Measurements from ENCODE around the gene MAPK8IP3. TPM values are rescaled to one million over a fixed set of nuclear protein-coding genes. Genes with fewer than 3 reads are reported as not detected.

The MAPK8IP3 gene
- total RNA-seq, 6 experiments from 2014 or later, result 34.3 to 39.9 (median 37.1) TPM

DNA sequence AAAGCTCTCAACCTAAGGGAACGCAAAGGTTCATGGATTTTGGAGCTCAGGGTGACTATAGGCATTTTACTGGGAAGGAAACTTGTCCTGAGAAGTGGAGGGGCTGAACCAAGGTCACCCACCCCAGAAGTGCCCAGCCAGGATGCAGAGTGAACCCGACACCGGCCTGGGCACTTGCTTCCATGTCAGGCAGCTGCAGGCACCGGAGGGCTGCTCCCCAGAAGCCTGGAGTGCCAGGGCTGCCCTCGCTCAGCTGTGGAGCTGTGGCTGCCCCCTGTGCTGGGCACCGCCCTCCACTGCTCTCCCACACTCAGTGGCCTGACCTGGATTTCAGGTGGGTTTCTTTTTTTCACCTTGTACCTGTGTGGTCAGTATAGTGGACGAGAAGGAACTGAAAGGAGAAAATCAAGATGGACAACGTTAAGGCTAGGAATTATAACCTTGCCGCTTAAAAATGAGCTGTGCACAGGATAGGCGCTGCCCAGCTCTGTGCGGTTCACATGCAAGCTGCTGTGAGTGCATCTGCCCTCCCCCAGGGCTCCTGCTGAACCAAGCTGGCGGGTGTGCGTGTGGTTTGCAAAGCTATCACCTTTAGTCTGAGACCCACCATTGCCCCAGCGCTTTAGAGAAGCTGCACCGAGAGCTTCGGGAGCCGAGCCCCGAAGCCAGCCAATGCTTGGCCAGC, 2.2 kb downstream of the MAPK8IP3 start:
- no peak for DNase-seq
- Mint-ChIP-seq H3K4me1 (ENCODE audit: low read depth) (peaks cover 44% of the 10 kb centered on the region), H3K4me3 (peak overlapping the region; percentile 95), H3K36me3 (ENCODE audit: low read depth) (0 out of 2 replicates have a peak, but pooled peaks cover 5% of the 10 kb centered on the region), H3K27ac (peak overlapping the region; percentile 87; the same call in 1 of the 2 replicates), H3K9me3 (no peaks in the 10 kb centered on the region), H3K27me3 (ENCODE audit: insufficient read depth) (no peaks in the 10 kb centered on the region)
- TF ChIP-seq, protein P1, sequence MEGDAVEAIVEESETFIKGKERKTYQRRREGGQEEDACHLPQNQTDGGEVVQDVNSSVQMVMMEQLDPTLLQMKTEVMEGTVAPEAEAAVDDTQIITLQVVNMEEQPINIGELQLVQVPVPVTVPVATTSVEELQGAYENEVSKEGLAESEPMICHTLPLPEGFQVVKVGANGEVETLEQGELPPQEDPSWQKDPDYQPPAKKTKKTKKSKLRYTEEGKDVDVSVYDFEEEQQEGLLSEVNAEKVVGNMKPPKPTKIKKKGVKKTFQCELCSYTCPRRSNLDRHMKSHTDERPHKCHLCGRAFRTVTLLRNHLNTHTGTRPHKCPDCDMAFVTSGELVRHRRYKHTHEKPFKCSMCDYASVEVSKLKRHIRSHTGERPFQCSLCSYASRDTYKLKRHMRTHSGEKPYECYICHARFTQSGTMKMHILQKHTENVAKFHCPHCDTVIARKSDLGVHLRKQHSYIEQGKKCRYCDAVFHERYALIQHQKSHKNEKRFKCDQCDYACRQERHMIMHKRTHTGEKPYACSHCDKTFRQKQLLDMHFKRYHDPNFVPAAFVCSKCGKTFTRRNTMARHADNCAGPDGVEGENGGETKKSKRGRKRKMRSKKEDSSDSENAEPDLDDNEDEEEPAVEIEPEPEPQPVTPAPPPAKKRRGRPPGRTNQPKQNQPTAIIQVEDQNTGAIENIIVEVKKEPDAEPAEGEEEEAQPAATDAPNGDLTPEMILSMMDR (IDR thresholded peaks at IDR 0.05), result no peak

DNA sequence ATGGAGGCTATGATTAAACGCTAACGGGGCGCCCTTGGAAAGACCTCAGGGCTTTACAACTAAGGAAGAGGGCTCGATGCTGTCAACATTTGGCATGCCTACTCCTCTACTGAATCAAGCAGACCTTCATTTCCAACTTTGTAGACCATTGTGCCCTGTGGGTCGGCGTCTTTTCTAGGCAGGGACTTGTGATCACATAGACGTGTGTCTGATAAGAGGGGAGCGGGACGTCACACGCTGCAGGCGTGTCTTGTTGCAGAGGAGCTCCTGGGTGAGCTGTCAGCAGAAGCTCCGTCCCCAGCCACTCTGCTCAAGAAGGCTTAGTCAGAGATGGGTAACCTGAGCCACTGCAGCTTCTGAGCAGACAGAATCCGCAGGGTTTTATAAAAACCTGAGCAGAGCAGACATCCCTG, 2.8 kb downstream of the MAPK8IP3 start:
- Mint-ChIP-seq H3K9me3 (no peaks in the 10 kb centered on the region), H3K4me3 (peak overlapping the region; percentile 8; the same call in 1 of the 2 replicates), H3K4me1 (ENCODE audit: low read depth) (peaks cover 48% of the 10 kb centered on the region), H3K36me3 (ENCODE audit: low read depth) (0 out of 2 replicates have a peak, but pooled peaks cover 5% of the 10 kb centered on the region), H3K27me3 (ENCODE audit: insufficient read depth) (no peaks in the 10 kb centered on the region; the same call in 1 of the 2 replicates), H3K27ac (no peak overlapping the region; the same call in 1 of the 2 replicates)
- DNase-seq, result no peak
- TF ChIP-seq, protein P1 (IDR thresholded peaks at IDR 0.05), result no peak

DNA sequence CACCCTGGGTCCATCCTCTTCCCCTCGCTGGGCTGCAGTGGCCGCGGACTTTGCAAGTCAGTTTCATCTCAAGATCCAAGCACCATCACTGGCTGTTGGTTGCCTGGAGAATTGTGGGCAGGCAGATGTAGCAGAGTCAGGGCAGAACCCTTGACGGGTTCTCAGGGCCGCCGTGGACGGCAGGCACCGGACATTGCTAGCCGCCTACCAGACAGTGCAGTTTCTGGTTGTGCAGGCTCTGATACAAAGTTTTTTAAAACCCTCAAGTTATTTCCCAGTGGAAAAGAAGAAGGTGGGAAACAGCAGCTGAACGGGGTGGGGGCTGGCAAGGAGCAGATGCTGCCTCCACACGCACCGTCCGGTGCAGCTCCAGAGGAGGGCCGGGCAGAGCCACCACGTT, 3.4 kb downstream of the MAPK8IP3 start:
- Mint-ChIP-seq H3K36me3 (ENCODE audit: low read depth) (0 out of 2 replicates have a peak, but pooled peaks cover under 1% of the 10 kb centered on the region), H3K4me1 (ENCODE audit: low read depth) (peaks cover 44% of the 10 kb centered on the region), H3K27ac (no peak overlapping the region), H3K9me3 (no peaks in the 10 kb centered on the region), H3K27me3 (ENCODE audit: insufficient read depth) (no peaks in the 10 kb centered on the region; the same call in 1 of the 2 replicates), H3K4me3 (no peak overlapping the region)
- TF ChIP-seq, protein P1 (IDR thresholded peaks at IDR 0.05), result no peak
- no peak for DNase-seq

DNA sequence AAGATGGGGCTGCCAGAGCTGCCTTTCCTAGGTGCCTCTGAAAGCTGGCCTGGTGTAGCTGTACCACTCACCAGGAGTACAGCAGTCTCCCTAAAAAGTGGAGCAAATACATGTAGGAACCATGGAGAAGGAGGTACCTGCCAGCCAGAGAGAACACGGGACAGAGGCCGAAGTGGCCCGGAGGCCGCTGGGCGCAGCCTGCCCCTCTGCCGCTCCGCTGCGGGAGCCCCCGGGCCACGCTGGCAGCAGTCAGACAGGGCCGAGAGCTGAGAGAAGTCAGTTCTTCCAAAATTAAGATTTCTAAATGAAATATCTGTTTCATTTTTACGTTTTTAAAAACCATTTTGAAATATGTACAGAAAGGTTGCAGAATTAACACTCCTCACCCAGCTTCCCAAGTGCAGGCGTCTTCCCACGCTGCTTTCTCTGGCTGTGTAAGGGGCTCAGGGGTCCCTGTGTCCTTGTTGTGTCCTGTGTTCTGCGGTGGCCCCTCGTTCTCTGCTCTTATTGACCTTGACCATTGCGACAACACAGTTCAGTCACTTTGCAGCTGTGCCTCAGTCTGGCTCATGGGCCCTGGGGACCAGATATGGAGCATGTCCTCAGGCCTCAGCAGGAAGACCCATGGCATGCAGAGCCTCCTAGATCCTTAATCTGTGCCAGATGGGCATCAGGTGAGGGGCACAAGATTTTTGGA, 5.0 kb downstream of the MAPK8IP3 start:
- H3K36me3 Mint-ChIP-seq (ENCODE audit: low read depth), result no peaks in the 10 kb centered on the region
- TF ChIP-seq, protein P1 (IDR thresholded peaks at IDR 0.05), result no peak
- H3K4me1 Mint-ChIP-seq (ENCODE audit: low read depth), result peaks cover 37% of the 10 kb centered on the region
- no peaks in the 10 kb centered on the region; the same call in 1 of the 2 replicates for H3K27me3 Mint-ChIP-seq (ENCODE audit: insufficient read depth)
- DNase-seq, result no peak
- no peak overlapping the region for H3K4me3 Mint-ChIP-seq
- no peaks in the 10 kb centered on the region for H3K9me3 Mint-ChIP-seq
- H3K27ac Mint-ChIP-seq, result no peak overlapping the region

DNA sequence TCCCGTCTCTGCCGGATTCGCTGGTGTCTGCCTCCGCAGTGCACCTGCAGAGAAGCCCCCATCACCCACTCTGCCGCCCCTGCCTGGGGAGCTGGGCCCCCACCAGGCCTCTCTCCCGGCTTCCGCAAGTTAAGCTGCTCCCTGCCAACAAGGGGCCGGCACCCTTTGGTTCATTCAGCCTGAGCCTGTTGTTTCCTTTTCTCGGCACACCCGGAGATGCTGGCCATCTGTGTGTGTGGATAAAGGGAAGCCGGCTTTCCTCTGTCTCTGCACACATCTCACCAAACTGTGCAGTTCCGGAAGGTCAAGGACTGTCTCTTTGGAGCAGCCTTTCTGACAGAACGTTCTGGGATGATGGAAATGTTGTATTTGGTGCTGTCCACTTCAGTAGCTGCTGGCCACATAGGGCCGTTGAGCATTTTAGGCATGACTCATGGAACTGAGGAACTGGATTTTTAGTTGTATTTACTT, 6.8 kb downstream of the MAPK8IP3 start:
- H3K27ac Mint-ChIP-seq, result no peak overlapping the region
- DNase-seq, result no peak
- TF ChIP-seq, protein P1 (IDR thresholded peaks at IDR 0.05), result no peak
- H3K36me3 Mint-ChIP-seq (ENCODE audit: low read depth), result no peaks in the 10 kb centered on the region
- no peak overlapping the region for H3K4me3 Mint-ChIP-seq
- H3K27me3 Mint-ChIP-seq (ENCODE audit: insufficient read depth), result no peaks in the 10 kb centered on the region; the same call in 1 of the 2 replicates
- peaks cover 30% of the 10 kb centered on the region for H3K4me1 Mint-ChIP-seq (ENCODE audit: low read depth)
- H3K9me3 Mint-ChIP-seq, result no peaks in the 10 kb centered on the region

All from HFFc6 (cell line).